Chondrocyte (in vitro differentiated cells): Measurements from ENCODE around the gene RASSF4. TPM values are rescaled to one million over a fixed set of nuclear protein-coding genes. Genes with fewer than 3 reads are reported as not detected.

Source experiments
- DNase-seq: peaks from one replicate; pipeline ENCODE4 v3.0.0; 2021; ENCODE audit warnings: mixed read lengths, low spot score
- H3K27ac Mint-ChIP-seq: one replicate; pipeline ENCODE4 v1.8.0; 2021; ENCODE audit warnings: mild to moderate bottlenecking, moderate library complexity, mixed read lengths; ENCODE audit not compliant: unreplicated experiment
- H3K27me3 Mint-ChIP-seq: 2 replicates; pipeline ENCODE4 v1.8.0; 2021; ENCODE audit warnings: low read depth, mixed read lengths
- H3K36me3 Mint-ChIP-seq: 2 replicates; pipeline ENCODE4 v1.8.0; 2021; ENCODE audit warnings: low read depth, mixed read lengths
- H3K4me1 Mint-ChIP-seq: 2 replicates; pipeline ENCODE4 v1.8.0; 2021; ENCODE audit warnings: low read depth, mild to moderate bottlenecking, mixed read lengths
- H3K4me3 Mint-ChIP-seq: one replicate; pipeline ENCODE4 v1.8.0; 2021; ENCODE audit warnings: mild to moderate bottlenecking, moderate library complexity, mixed read lengths; ENCODE audit not compliant: unreplicated experiment
- H3K9me3 Mint-ChIP-seq: 2 replicates; pipeline ENCODE4 v1.8.0; 2021; ENCODE audit warnings: low read depth, mixed read lengths
- CTCF ChIP-seq: fragments of 200-600 bp; sonication (generic); IDR thresholded peaks from 2 replicates; pipeline ENCODE4 v1.5.0; 2021; ENCODE audit warnings: antibody characterized with exemption, mild to moderate bottlenecking, moderate library complexity
- total RNA-seq: library from RNA; stranded (reverse); gene quantifications from 3 replicates; pipeline ENCODE4 v1.2.1, GENCODE V29; 2021

The RASSF4 gene
- total RNA-seq, 1 donor from 2014 or later, result 37.8 TPM

- Mint-ChIP-seq H3K36me3 (peaks cover 15% of the 10 kb centered on the region), H3K27me3 (no peaks in the 10 kb centered on the region), H3K4me3 (no peak overlapping the region), H3K4me1 (peaks cover 54% of the 10 kb centered on the region), H3K9me3 (no peaks in the 10 kb centered on the region), H3K27ac (no peak overlapping the region)
- DNase-seq, result no peak
- TF ChIP-seq CTCF, result no peak
These were observed 10.3 kb downstream of the RASSF4 start for GRCh38 chr10:44969854-44970253.

- Mint-ChIP-seq H3K36me3 (peaks cover 15% of the 10 kb centered on the region), H3K4me1 (peaks cover 48% of the 10 kb centered on the region), H3K4me3 (no peak overlapping the region), H3K27me3 (no peaks in the 10 kb centered on the region), H3K27ac (peak overlapping the region; percentile 17), H3K9me3 (no peaks in the 10 kb centered on the region)
- DNase-seq, result no peak
- TF ChIP-seq CTCF, result no peak
These were observed 11.3 kb downstream of the RASSF4 start for GRCh38 chr10:44970812-44971395.

- Mint-ChIP-seq H3K9me3 (no peaks in the 10 kb centered on the region), H3K36me3 (peaks cover 15% of the 10 kb centered on the region), H3K27me3 (no peaks in the 10 kb centered on the region), H3K4me3 (no peak overlapping the region), H3K27ac (no peak overlapping the region), H3K4me1 (peaks cover 48% of the 10 kb centered on the region)
- TF ChIP-seq CTCF, result no peak
- DNase-seq, result no peak
These were observed 11.8 kb downstream of the RASSF4 start for GRCh38 chr10:44971434-44971833.

- DNase-seq, result no peak
- H3K4me3 Mint-ChIP-seq, result no peak overlapping the region
- H3K27me3 Mint-ChIP-seq, result no peaks in the 10 kb centered on the region
- H3K27ac Mint-ChIP-seq, result no peak overlapping the region
- no peaks in the 10 kb centered on the region for H3K9me3 Mint-ChIP-seq
- peaks cover 20% of the 10 kb centered on the region for H3K36me3 Mint-ChIP-seq
- H3K4me1 Mint-ChIP-seq, result peaks cover 51% of the 10 kb centered on the region
- no peak for TF ChIP-seq CTCF
These were observed 12.5 kb downstream of the RASSF4 start for GRCh38 chr10:44971935-44972757.

GRCh38 chr10:44972874-44973306 lies 13.3 kb downstream of the RASSF4 start:
- DNase-seq, result no peak
- Mint-ChIP-seq H3K4me1 (peaks cover 47% of the 10 kb centered on the region), H3K9me3 (no peaks in the 10 kb centered on the region), H3K4me3 (no peak overlapping the region), H3K27ac (peak overlapping the region; percentile 54), H3K27me3 (no peaks in the 10 kb centered on the region), H3K36me3 (peaks cover 21% of the 10 kb centered on the region)
- no peak for TF ChIP-seq CTCF
